ENCODE results near the gene SLC15A3.

Gene SLC15A3

GRCh38 chr11:60905047-60905446 lies 46.9 kb downstream of the SLC15A3 start:
- Histone ChIP-seq H3K36me3 (ENCODE audit: control insufficient read depth, insufficient read depth, low read length) (peaks cover 15% of the 10 kb centered on the region), H3K9ac (ENCODE audit: low read length) (peak overlapping the region; percentile 60), H3K4me3 (ENCODE audit: low read length) (no peak overlapping the region), H3K4me1 (ENCODE audit: control insufficient read depth, insufficient read depth, low read length) (peaks cover 13% of the 10 kb centered on the region), H3K9me3 (ENCODE audit: control insufficient read depth, low read length) (no peaks in the 10 kb centered on the region), H3K27me3 (ENCODE audit: control insufficient read depth, insufficient read depth, low read length) (no peaks in the 10 kb centered on the region)

GRCh38 chr11:60902625-60903024 lies 49.4 kb downstream of the SLC15A3 start:
- Histone ChIP-seq H3K4me1 (ENCODE audit: control insufficient read depth, insufficient read depth, low read length) (peaks cover 13% of the 10 kb centered on the region), H3K9ac (ENCODE audit: low read length) (no peak overlapping the region), H3K4me3 (ENCODE audit: low read length) (no peak overlapping the region), H3K27me3 (ENCODE audit: control insufficient read depth, insufficient read depth, low read length) (no peaks in the 10 kb centered on the region), H3K9me3 (ENCODE audit: control insufficient read depth, low read length) (no peaks in the 10 kb centered on the region), H3K36me3 (ENCODE audit: control insufficient read depth, insufficient read depth, low read length) (peaks cover 30% of the 10 kb centered on the region)

GRCh38 chr11:60900673-60901404 lies 51.1 kb downstream of the SLC15A3 start:
- H3K27me3 ChIP-seq (ENCODE audit: control insufficient read depth, insufficient read depth, low read length) = no peaks in the 10 kb centered on the region
- no peak overlapping the region for H3K9ac ChIP-seq (ENCODE audit: low read length)
- no peaks in the 10 kb centered on the region for H3K9me3 ChIP-seq (ENCODE audit: control insufficient read depth, low read length)
- H3K4me3 ChIP-seq (ENCODE audit: low read length) = no peak overlapping the region
- peaks cover 10% of the 10 kb centered on the region for H3K4me1 ChIP-seq (ENCODE audit: control insufficient read depth, insufficient read depth, low read length)
- H3K36me3 ChIP-seq (ENCODE audit: control insufficient read depth, insufficient read depth, low read length) = peaks cover 37% of the 10 kb centered on the region

- Histone ChIP-seq H3K4me1 (ENCODE audit: control insufficient read depth, insufficient read depth, low read length) (peaks cover 5% of the 10 kb centered on the region), H3K4me3 (ENCODE audit: low read length) (no peak overlapping the region), H3K27me3 (ENCODE audit: control insufficient read depth, insufficient read depth, low read length) (no peaks in the 10 kb centered on the region), H3K9ac (ENCODE audit: low read length) (no peak overlapping the region), H3K9me3 (ENCODE audit: control insufficient read depth, low read length) (no peaks in the 10 kb centered on the region), H3K36me3 (ENCODE audit: control insufficient read depth, insufficient read depth, low read length) (peaks cover 37% of the 10 kb centered on the region)
Measured at GRCh38 chr11:60899977-60900376, 52.0 kb downstream of the SLC15A3 start.

GRCh38 chr11:60899046-60899936 lies 52.7 kb downstream of the SLC15A3 start:
- Histone ChIP-seq H3K9me3 (ENCODE audit: control insufficient read depth, low read length) (no peaks in the 10 kb centered on the region), H3K36me3 (ENCODE audit: control insufficient read depth, insufficient read depth, low read length) (peaks cover 37% of the 10 kb centered on the region), H3K4me1 (ENCODE audit: control insufficient read depth, insufficient read depth, low read length) (no peaks in the 10 kb centered on the region)

GRCh38 chr11:60897496-60897895 lies 54.5 kb downstream of the SLC15A3 start:
- Histone ChIP-seq H3K36me3 (ENCODE audit: control insufficient read depth, insufficient read depth, low read length) (peaks cover 33% of the 10 kb centered on the region), H3K4me3 (ENCODE audit: low read length) (no peak overlapping the region), H3K9me3 (ENCODE audit: control insufficient read depth, low read length) (no peaks in the 10 kb centered on the region), H3K4me1 (ENCODE audit: control insufficient read depth, insufficient read depth, low read length) (no peaks in the 10 kb centered on the region), H3K9ac (ENCODE audit: low read length) (no peak overlapping the region), H3K27me3 (ENCODE audit: control insufficient read depth, insufficient read depth, low read length) (no peaks in the 10 kb centered on the region)

More at GRCh38 chr11:60899046-60899936, 52.7 kb downstream of the SLC15A3 start:
- H3K4me3 ChIP-seq (ENCODE audit: low read length) = no peak overlapping the region
- H3K27me3 ChIP-seq (ENCODE audit: control insufficient read depth, insufficient read depth, low read length) = no peaks in the 10 kb centered on the region
- H3K9ac ChIP-seq (ENCODE audit: low read length) = no peak overlapping the region

GRCh38 chr11:60895687-60896086 lies 56.3 kb downstream of the SLC15A3 start:
- no peaks in the 10 kb centered on the region for H3K27me3 ChIP-seq (ENCODE audit: control insufficient read depth, insufficient read depth, low read length)

GRCh38 chr11:60891103-60891741 lies 60.8 kb downstream of the SLC15A3 start:
- Histone ChIP-seq H3K4me3 (ENCODE audit: low read length) (no peak overlapping the region), H3K9me3 (ENCODE audit: control insufficient read depth, low read length) (no peaks in the 10 kb centered on the region), H3K27me3 (ENCODE audit: control insufficient read depth, insufficient read depth, low read length) (no peaks in the 10 kb centered on the region), H3K9ac (ENCODE audit: low read length) (no peak overlapping the region), H3K36me3 (ENCODE audit: control insufficient read depth, insufficient read depth, low read length) (no peaks in the 10 kb centered on the region), H3K4me1 (ENCODE audit: control insufficient read depth, insufficient read depth, low read length) (peaks cover 5% of the 10 kb centered on the region)

More at GRCh38 chr11:60895687-60896086, 56.3 kb downstream of the SLC15A3 start:
- H3K36me3 ChIP-seq (ENCODE audit: control insufficient read depth, insufficient read depth, low read length) = peaks cover 26% of the 10 kb centered on the region
- no peak overlapping the region for H3K9ac ChIP-seq (ENCODE audit: low read length)
- H3K4me3 ChIP-seq (ENCODE audit: low read length) = no peak overlapping the region
- H3K4me1 ChIP-seq (ENCODE audit: control insufficient read depth, insufficient read depth, low read length) = no peaks in the 10 kb centered on the region
- H3K9me3 ChIP-seq (ENCODE audit: control insufficient read depth, low read length) = no peaks in the 10 kb centered on the region

GRCh38 chr11:60890696-60891095 lies 61.3 kb downstream of the SLC15A3 start:
- Histone ChIP-seq H3K4me1 (ENCODE audit: control insufficient read depth, insufficient read depth, low read length) (peaks cover 5% of the 10 kb centered on the region), H3K36me3 (ENCODE audit: control insufficient read depth, insufficient read depth, low read length) (no peaks in the 10 kb centered on the region), H3K27me3 (ENCODE audit: control insufficient read depth, insufficient read depth, low read length) (no peaks in the 10 kb centered on the region), H3K4me3 (ENCODE audit: low read length) (no peak overlapping the region), H3K9ac (ENCODE audit: low read length) (no peak overlapping the region), H3K9me3 (ENCODE audit: control insufficient read depth, low read length) (no peaks in the 10 kb centered on the region)

- Histone ChIP-seq H3K4me1 (ENCODE audit: control insufficient read depth, insufficient read depth, low read length) (peaks cover 5% of the 10 kb centered on the region), H3K9ac (ENCODE audit: low read length) (no peak overlapping the region), H3K4me3 (ENCODE audit: low read length) (no peak overlapping the region), H3K36me3 (ENCODE audit: control insufficient read depth, insufficient read depth, low read length) (no peaks in the 10 kb centered on the region), H3K9me3 (ENCODE audit: control insufficient read depth, low read length) (no peaks in the 10 kb centered on the region), H3K27me3 (ENCODE audit: control insufficient read depth, insufficient read depth, low read length) (no peaks in the 10 kb centered on the region)
Measured at GRCh38 chr11:60889869-60890311, 62.1 kb downstream of the SLC15A3 start.

GRCh38 chr11:60887556-60887955 lies 64.4 kb downstream of the SLC15A3 start:
- Histone ChIP-seq H3K4me1 (ENCODE audit: control insufficient read depth, insufficient read depth, low read length) (peaks cover 5% of the 10 kb centered on the region), H3K9me3 (ENCODE audit: control insufficient read depth, low read length) (no peaks in the 10 kb centered on the region), H3K4me3 (ENCODE audit: low read length) (no peak overlapping the region), H3K36me3 (ENCODE audit: control insufficient read depth, insufficient read depth, low read length) (no peaks in the 10 kb centered on the region), H3K9ac (ENCODE audit: low read length) (no peak overlapping the region), H3K27me3 (ENCODE audit: control insufficient read depth, insufficient read depth, low read length) (no peaks in the 10 kb centered on the region)
